Subcutaneous abdominal adipose tissue (tissue), 5 donors: ENCODE data around the gene PXDN.
A peak's percentile ranks its signal among the peaks of the same experiment; 100 is the strongest.
"Not testable (repeated sequence)": the region's sequence is repeated elsewhere in the genome, so short reads cannot be mapped to it uniquely, and the experiment has no call there.

ENCODE experiments used
- H3K27ac ChIP-seq: one replicate; pipeline ENCODE4 v1.7.0; 2013; ENCODE audit warnings: low read depth, mild to moderate bottlenecking, inconsistent platforms, low read length, moderate library complexity
- H3K27me3 ChIP-seq, 5 donors: one replicate each; pipeline ENCODE4 v1.7.0; 2013; ENCODE audit warnings: low read length in 5 of 5, inconsistent platforms in 1 of 5; ENCODE audit not compliant: control insufficient read depth in 5 of 5, insufficient read depth in 4 of 5
- H3K36me3 ChIP-seq, 5 donors: one replicate each; pipeline ENCODE4 v1.7.0; 2013; ENCODE audit warnings: low read length in 5 of 5; ENCODE audit not compliant: control insufficient read depth in 5 of 5, insufficient read depth in 5 of 5
- H3K4me1 ChIP-seq, 5 donors: one replicate each; pipeline ENCODE4 v1.7.0; 2013; ENCODE audit warnings: low read length in 5 of 5, mild to moderate bottlenecking in 3 of 5, moderate library complexity in 1 of 5; ENCODE audit not compliant: control insufficient read depth in 5 of 5, insufficient read depth in 5 of 5
- H3K4me3 ChIP-seq, 5 donors: one replicate each; pipeline ENCODE4 v1.7.0; 2013; ENCODE audit warnings: low read length in 5 of 5, low read depth in 1 of 5
- H3K9ac ChIP-seq, 5 donors: one replicate each; pipeline ENCODE4 v1.7.0; 2013; ENCODE audit warnings: low read length in 5 of 5, mild to moderate bottlenecking in 4 of 5, moderate library complexity in 3 of 5
- H3K9me3 ChIP-seq, 5 donors: one replicate each; pipeline ENCODE4 v1.7.0; 2013; ENCODE audit warnings: low read length in 5 of 5; ENCODE audit not compliant: control insufficient read depth in 5 of 5
- donor health status: healthy.
- donor health status: healthy.
- donor health status: healthy.
- donor health status: healthy.
- donor health status: healthy.

PXDN gene

GRCh38 chr2:1733298-1733697 lies 11.0 kb downstream of the PXDN start:
- Histone ChIP-seq H3K27ac (peak overlapping the region; percentile 98), H3K4me1 (peaks cover 29 to 68% (median 64%) of the 10 kb centered on the region in 5 donors)
- not testable (repeated sequence) for H3K4me3 ChIP-seq, H3K9me3 ChIP-seq, H3K36me3 ChIP-seq, H3K9ac ChIP-seq, H3K27me3 ChIP-seq

- H3K4me3 ChIP-seq, result peak overlapping the region in 1 of 5 donors; percentile 20
- H3K27me3 ChIP-seq, result no peaks in the 10 kb centered on the region
- H3K36me3 ChIP-seq, result no peaks in the 10 kb centered on the region
- peak overlapping the region in 2 of 5 donors; percentile 11 to 60 for H3K9ac ChIP-seq
- peaks cover 29 to 73% (median 69%) of the 10 kb centered on the region in 5 donors for H3K4me1 ChIP-seq
- peak overlapping the region; percentile 98 for H3K27ac ChIP-seq
- no peaks in the 10 kb centered on the region for H3K9me3 ChIP-seq
These were observed 12.1 kb downstream of the PXDN start for GRCh38 chr2:1731963-1732768.

GRCh38 chr2:1731447-1731962 lies 12.8 kb downstream of the PXDN start:
- Histone ChIP-seq H3K36me3 (no peaks in the 10 kb centered on the region), H3K4me1 (peaks cover 29 to 71% (median 68%) of the 10 kb centered on the region in 5 donors), H3K27ac (peak overlapping the region; percentile 98), H3K9me3 (no peaks in the 10 kb centered on the region), H3K9ac (peak overlapping the region in 3 of 5 donors; percentile 55 to 63 (median 60)), H3K27me3 (no peaks in the 10 kb centered on the region), H3K4me3 (peak overlapping the region in 3 of 5 donors; percentile 4 to 37 (median 33))

- Histone ChIP-seq H3K4me1 (peaks cover 29 to 63% (median 59%) of the 10 kb centered on the region in 5 donors), H3K27ac (peak overlapping the region; percentile 98), H3K9me3 (no peaks in the 10 kb centered on the region), H3K9ac (peak overlapping the region; percentile 11 to 78 (median 63)), H3K36me3 (no peaks in the 10 kb centered on the region), H3K4me3 (peak overlapping the region in 4 of 5 donors; percentile 1 to 37 (median 32)), H3K27me3 (no peaks in the 10 kb centered on the region)
These were observed 14.0 kb downstream of the PXDN start for GRCh38 chr2:1730015-1730927.

GRCh38 chr2:1729242-1729641 lies 15.1 kb downstream of the PXDN start:
- Histone ChIP-seq H3K4me1 (peaks cover 29 to 63% (median 59%) of the 10 kb centered on the region in 5 donors), H3K9ac (peak overlapping the region; percentile 5 to 77 (median 58)), H3K36me3 (no peaks in the 10 kb centered on the region), H3K27me3 (no peaks in the 10 kb centered on the region), H3K9me3 (no peaks in the 10 kb centered on the region), H3K4me3 (peak overlapping the region in 1 of 5 donors; percentile 16), H3K27ac (peak overlapping the region; percentile 98)

GRCh38 chr2:1728821-1729220 lies 15.5 kb downstream of the PXDN start:
- Histone ChIP-seq H3K27me3 (no peaks in the 10 kb centered on the region), H3K9ac (peak overlapping the region; percentile 9 to 77 (median 58)), H3K9me3 (no peaks in the 10 kb centered on the region), H3K4me1 (peaks cover 29 to 65% (median 61%) of the 10 kb centered on the region in 5 donors), H3K4me3 (peak overlapping the region in 2 of 5 donors; percentile 16), H3K36me3 (no peaks in the 10 kb centered on the region), H3K27ac (peak overlapping the region; percentile 98)

GRCh38 chr2:1727796-1728474 lies 16.4 kb downstream of the PXDN start:
- peaks cover 29 to 70% (median 62%) of the 10 kb centered on the region in 5 donors for H3K4me1 ChIP-seq
- H3K9ac ChIP-seq, result peak overlapping the region in 2 of 5 donors; percentile 38 to 53
- H3K4me3 ChIP-seq, result no peak overlapping the region
- no peaks in the 10 kb centered on the region for H3K36me3 ChIP-seq
- H3K27me3 ChIP-seq, result no peaks in the 10 kb centered on the region
- H3K27ac ChIP-seq, result peak overlapping the region; percentile 98
- H3K9me3 ChIP-seq, result no peaks in the 10 kb centered on the region

GRCh38 chr2:1727101-1727771 lies 17.1 kb downstream of the PXDN start:
- H3K4me1 ChIP-seq, result peaks cover 26 to 71% (median 64%) of the 10 kb centered on the region in 5 donors
- peak overlapping the region in 2 of 5 donors; percentile 32 to 53 for H3K9ac ChIP-seq
- H3K4me3 ChIP-seq, result peak overlapping the region; percentile 3 to 42 (median 35)
- no peaks in the 10 kb centered on the region for H3K36me3 ChIP-seq
- H3K9me3 ChIP-seq, result no peaks in the 10 kb centered on the region
- H3K27ac ChIP-seq, result peak overlapping the region; percentile 98
- no peaks in the 10 kb centered on the region for H3K27me3 ChIP-seq

- Histone ChIP-seq H3K4me3 (peak overlapping the region in 1 of 5 donors; percentile 42), H3K36me3 (no peaks in the 10 kb centered on the region), H3K9ac (peak overlapping the region in 1 of 5 donors; percentile 53), H3K27me3 (no peaks in the 10 kb centered on the region), H3K27ac (peak overlapping the region; percentile 98), H3K9me3 (no peaks in the 10 kb centered on the region), H3K4me1 (peaks cover 26 to 70% (median 62%) of the 10 kb centered on the region in 5 donors)
These were observed 17.8 kb downstream of the PXDN start for GRCh38 chr2:1726558-1726957.
